Esophagus (tissue), 2 donors: ENCODE data around the gene HNRNPA1. TPM values are rescaled to one million over a fixed set of nuclear protein-coding genes. Genes with fewer than 3 reads are reported as not detected.
"Not testable (repeated sequence)": the region's sequence is repeated elsewhere in the genome, so short reads cannot be mapped to it uniquely, and the experiment has no call there.

Experiments used
- H3K27ac ChIP-seq, 2 donors: one replicate each; pipeline ENCODE4 v1.5.1; 2013; ENCODE audit warnings: low read depth in 2 of 2, mild to moderate bottlenecking in 2 of 2, inconsistent platforms in 1 of 2, low read length in 1 of 2, moderate library complexity in 1 of 2
- H3K27me3 ChIP-seq, 2 donors: one replicate each; pipeline ENCODE4 v1.6.1; 2013; ENCODE audit warnings: low read length in 2 of 2, control low read depth in 1 of 2, mild to moderate bottlenecking in 1 of 2; ENCODE audit not compliant: insufficient read depth in 2 of 2, control insufficient read depth in 1 of 2
- H3K36me3 ChIP-seq, 2 donors: one replicate each; pipeline ENCODE4 v1.6.1; 2013; ENCODE audit warnings: low read length in 1 of 2; ENCODE audit not compliant: control insufficient read depth in 2 of 2, insufficient read depth in 2 of 2
- H3K4me1 ChIP-seq, 2 donors: one replicate each; pipeline ENCODE4 v1.6.1; 2013; ENCODE audit warnings: low read length in 1 of 2; ENCODE audit not compliant: control insufficient read depth in 2 of 2, insufficient read depth in 2 of 2
- H3K4me3 ChIP-seq, 2 donors: one replicate each; pipeline ENCODE4 v1.5.1; 2013; ENCODE audit warnings: low read length in 2 of 2, mild to moderate bottlenecking in 2 of 2, low read depth in 1 of 2, moderate library complexity in 1 of 2
- H3K9me3 ChIP-seq, 2 donors: one replicate each; pipeline ENCODE4 v1.6.1; 2013; ENCODE audit warnings: mild to moderate bottlenecking in 2 of 2, low read depth in 1 of 2, low read length in 1 of 2, moderate library complexity in 1 of 2; ENCODE audit not compliant: control insufficient read depth in 2 of 2, insufficient read depth in 1 of 2
- WGBS, 2 donors: extraction: QIAGEN DNeasy Blood & Tissue Kit; methylation state at CpG; one replicate each; pipeline ENCODE4 v1.1.7; 2013; 5-methylcytosine and 5-hydroxymethylcytosine counted together
- polyA plus RNA-seq, 2 donors: library from polyadenylated mRNA; stranded (reverse); fragments of 200-250 nt; gene quantifications; one replicate each; pipeline ENCODE4 v1.2.3, GENCODE V29; 2013
- donor health status: healthy with polysubstance abuse.
- donor health status: Bipolar disorder and iron deficiency.

The HNRNPA1 gene
- polyA plus RNA-seq, 2 donors = 756 to 880 TPM

GRCh38 chr12:54303640-54304039 lies 23.1 kb downstream of the HNRNPA1 start:
- Histone ChIP-seq H3K4me1 (peaks cover 5 to 10% of the 10 kb centered on the region in 2 donors), H3K36me3 (no peaks in the 10 kb centered on the region), H3K4me3 (no peak overlapping the region), H3K27ac (no peak overlapping the region), H3K27me3 (no peaks in the 10 kb centered on the region), H3K9me3 (no peaks in the 10 kb centered on the region)

GRCh38 chr12:54304187-54304810 lies 23.8 kb downstream of the HNRNPA1 start:
- Histone ChIP-seq H3K4me3 (no peak overlapping the region), H3K9me3 (no peaks in the 10 kb centered on the region), H3K36me3 (no peaks in the 10 kb centered on the region), H3K4me1 (peaks cover 5 to 10% of the 10 kb centered on the region in 2 donors), H3K27ac (no peak overlapping the region), H3K27me3 (no peaks in the 10 kb centered on the region)
- 17% methylated on average over 12 of the region's 12 CpGs for WGBS, 2 donors

- H3K4me1 ChIP-seq = peaks cover 5 to 6% of the 10 kb centered on the region in 2 donors
- H3K9me3 ChIP-seq = no peaks in the 10 kb centered on the region
- H3K27me3 ChIP-seq = no peaks in the 10 kb centered on the region
- no peaks in the 10 kb centered on the region for H3K36me3 ChIP-seq
- 43 to 45% methylated on average over 8 of the region's 8 CpGs for WGBS, 2 donors
- H3K27ac ChIP-seq = no peak overlapping the region
- no peak overlapping the region for H3K4me3 ChIP-seq
Observed at GRCh38 chr12:54306925-54307741, 26.6 kb downstream of the HNRNPA1 start.

- no peaks in the 10 kb centered on the region for H3K27me3 ChIP-seq
- no peaks in the 10 kb centered on the region for H3K36me3 ChIP-seq
- no peak overlapping the region for H3K27ac ChIP-seq
- 56 to 64% methylated on average over 2 of the region's 2 CpGs for WGBS, 2 donors
- peaks cover 0 to 3% of the 10 kb centered on the region in 2 donors for H3K4me1 ChIP-seq
- H3K4me3 ChIP-seq = no peak overlapping the region
- no peaks in the 10 kb centered on the region for H3K9me3 ChIP-seq
Observed at GRCh38 chr12:54311051-54311450, 30.5 kb downstream of the HNRNPA1 start.

GRCh38 chr12:54312309-54312708 lies 31.8 kb downstream of the HNRNPA1 start:
- not testable (repeated sequence) for H3K4me1 ChIP-seq, H3K36me3 ChIP-seq, H3K9me3 ChIP-seq, H3K27me3 ChIP-seq, H3K4me3 ChIP-seq, H3K27ac ChIP-seq
- 80 to 94% methylated on average over 7 of the region's 7 CpGs for WGBS, 2 donors

GRCh38 chr12:54321363-54321762 lies 40.8 kb downstream of the HNRNPA1 start:
- WGBS, 2 donors = 91 to 92% methylated on average over 5 of the region's 5 CpGs
- Histone ChIP-seq H3K27me3 (no peaks in the 10 kb centered on the region), H3K27ac (no peak overlapping the region), H3K9me3 (no peaks in the 10 kb centered on the region), H3K4me1 (no peaks in the 10 kb centered on the region), H3K36me3 (no peaks in the 10 kb centered on the region), H3K4me3 (no peak overlapping the region)

GRCh38 chr12:54324617-54325441 lies 44.3 kb downstream of the HNRNPA1 start, which contains the start of gene COPZ1:
Gene COPZ1, plus strand, starts transcription at chr12:54325131. Its CDS starts 33 bp downstream, at chr12:54325164.
- Histone ChIP-seq H3K4me1 (no peaks in the 10 kb centered on the region), H3K27me3 (no peaks in the 10 kb centered on the region), H3K9me3 (no peaks in the 10 kb centered on the region), H3K36me3 (peaks cover 0 to under 1% of the 10 kb centered on the region in 2 donors), H3K27ac (peak within 1 kb of the TSS; percentile 85 to 96), H3K4me3 (peak within 1 kb of the TSS; percentile 78 to 91)
- 1% methylated on average over 34 of the region's 34 CpGs for WGBS, 2 donors

GRCh38 chr12:54325442-54326109 lies 45.0 kb downstream of the HNRNPA1 start:
- not testable (repeated sequence) for H3K4me1 ChIP-seq, H3K9me3 ChIP-seq, H3K27me3 ChIP-seq, H3K36me3 ChIP-seq
- Histone ChIP-seq H3K27ac (peak overlapping the region; percentile 85 to 96), H3K4me3 (peak overlapping the region; percentile 78 to 91)
- WGBS, 2 donors = 44 to 48% methylated on average over 22 of the region's 22 CpGs
